ENCODE data around the gene OPALIN. TPM values are rescaled to one million over a fixed set of nuclear protein-coding genes. Genes with fewer than 3 reads are reported as not detected.

The OPALIN gene, protein sequence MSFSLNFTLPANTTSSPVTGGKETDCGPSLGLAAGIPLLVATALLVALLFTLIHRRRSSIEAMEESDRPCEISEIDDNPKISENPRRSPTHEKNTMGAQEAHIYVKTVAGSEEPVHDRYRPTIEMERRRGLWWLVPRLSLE
- total RNA-seq, result not detected in 2 replicates

DNA sequence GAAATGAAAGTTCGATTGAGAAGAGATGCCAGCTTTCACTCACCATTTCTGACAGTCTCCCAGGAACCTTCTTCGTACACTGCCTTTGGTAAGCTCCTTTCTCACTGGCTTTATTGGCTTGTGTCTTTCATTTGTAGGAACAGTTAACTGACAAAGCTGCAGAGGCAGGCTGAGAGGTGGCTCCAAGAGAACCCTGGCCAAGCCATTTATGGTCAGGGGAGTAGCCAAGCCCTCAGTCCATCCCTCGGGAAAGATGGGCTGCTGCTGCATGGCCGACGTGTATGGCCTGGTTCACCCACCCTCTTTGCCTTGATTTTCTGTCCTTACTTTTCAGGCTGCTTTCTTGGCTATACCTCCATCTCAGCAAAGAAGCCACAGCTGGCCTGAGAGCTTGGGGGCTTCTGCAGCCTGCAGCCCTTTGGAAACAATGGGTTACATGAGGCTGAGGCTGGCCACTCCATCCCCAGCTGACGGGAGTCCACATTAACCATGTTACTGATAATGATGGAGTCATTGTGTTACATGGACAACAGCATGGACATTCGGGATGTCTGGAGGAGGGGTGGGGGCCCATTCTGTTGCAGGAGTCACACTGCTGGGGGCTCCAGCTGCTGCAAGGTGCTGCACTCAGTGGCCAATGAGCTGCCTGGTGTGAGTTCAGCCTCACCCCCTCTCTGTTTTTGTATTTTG lies at the start of gene OPALIN:
Gene OPALIN, minus strand, starts transcription at position 152 of the 690 bp plus-strand sequence. Its CDS starts 106 bp downstream, at position 46.

DNA sequence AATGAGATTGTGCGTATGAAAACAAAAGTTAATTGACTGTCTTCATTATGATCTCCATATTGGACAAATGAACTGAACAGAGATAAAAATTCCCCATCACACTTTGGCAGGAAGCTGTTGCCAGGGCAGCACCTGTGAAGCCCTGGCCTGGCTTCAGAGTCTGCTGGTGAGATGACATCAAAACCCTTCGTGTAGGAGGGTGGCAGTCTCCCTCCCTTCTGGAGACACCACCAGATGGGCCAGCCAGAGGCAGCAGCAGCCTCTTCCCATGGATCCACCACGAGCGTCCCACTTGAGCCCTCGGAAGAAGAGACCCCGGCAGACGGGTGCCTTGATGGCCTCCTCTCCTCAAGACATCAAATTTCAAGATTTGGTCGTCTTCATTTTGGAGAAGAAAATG lies 54.6 kb downstream of the OPALIN start, which contains the start of gene DNTT:
Gene DNTT, plus strand, starts transcription at position 205 of the 400 bp plus-strand sequence. Its CDS starts 64 bp downstream, at position 269.

Other genes with a start within 250 kb of the OPALIN start
- 10.3 and 16.2 TPM in 2 replicates for gene ZNF518A, start 228.7 kb downstream of the OPALIN start, total RNA-seq
- gene BLNK, start 87.4 kb downstream of the OPALIN start, total RNA-seq, result not detected in 2 replicates
- gene DNTT, start 54.6 kb downstream of the OPALIN start, total RNA-seq, result not detected in 2 replicates
- not detected in 2 replicates for gene TLL2, start 154.9 kb upstream of the OPALIN start, total RNA-seq
- 125 and 179 TPM in 2 replicates for gene TM9SF3, start 228.0 kb upstream of the OPALIN start, total RNA-seq